Stimulated activated CD4-positive, alpha-beta T cell treated with anti-CD3 and anti-CD28 coated beads, Interleukin-1b, Interleukin-23, amount 100 ng/mL, for 1 hour (primary cell): ENCODE results near the gene DECR2.
"Not testable (repeated sequence)": the region's sequence is repeated elsewhere in the genome, so short reads cannot be mapped to it uniquely, and the experiment has no call there.

Source experiments
- DNase-seq, 2 donors: peaks; one replicate each; pipeline ENCODE4 v3.0.0-alpha.2; 2020; ENCODE audit warnings: low read depth in 2 of 2

Gene DECR2

GRCh38 chr16:400061-400591 lies 1.6 kb upstream of the DECR2 start:
- DNase-seq, result no peak

DNA sequence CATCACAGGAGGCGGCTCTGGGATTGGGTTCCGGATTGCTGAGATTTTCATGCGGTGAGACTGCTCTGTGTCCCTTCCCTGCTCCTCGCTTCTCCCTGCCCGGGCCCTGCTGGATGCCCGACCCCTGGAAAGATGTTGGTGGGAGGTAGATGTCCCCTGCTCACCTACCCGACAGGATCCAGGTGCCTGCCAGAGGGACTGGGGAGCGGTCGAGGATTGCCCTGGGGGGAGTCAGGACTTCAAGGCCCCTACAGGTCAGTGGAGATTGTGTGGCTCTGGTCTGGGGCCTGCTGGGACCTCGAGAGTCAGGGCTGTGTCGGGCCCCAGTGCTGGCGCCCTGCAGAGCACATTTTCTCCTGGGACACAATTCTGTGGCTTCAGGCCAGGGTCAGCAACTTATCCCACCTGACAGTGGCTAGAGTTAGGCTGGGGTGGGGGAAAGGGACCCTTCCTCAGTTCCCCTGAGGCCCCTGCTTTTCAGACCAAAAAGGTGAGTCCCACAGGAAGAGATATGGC lies 3.3 kb downstream of the DECR2 start:
- no peak for DNase-seq

GRCh38 chr16:405548-406506 lies 4.1 kb downstream of the DECR2 start:
- DNase-seq, result no peak

DNA sequence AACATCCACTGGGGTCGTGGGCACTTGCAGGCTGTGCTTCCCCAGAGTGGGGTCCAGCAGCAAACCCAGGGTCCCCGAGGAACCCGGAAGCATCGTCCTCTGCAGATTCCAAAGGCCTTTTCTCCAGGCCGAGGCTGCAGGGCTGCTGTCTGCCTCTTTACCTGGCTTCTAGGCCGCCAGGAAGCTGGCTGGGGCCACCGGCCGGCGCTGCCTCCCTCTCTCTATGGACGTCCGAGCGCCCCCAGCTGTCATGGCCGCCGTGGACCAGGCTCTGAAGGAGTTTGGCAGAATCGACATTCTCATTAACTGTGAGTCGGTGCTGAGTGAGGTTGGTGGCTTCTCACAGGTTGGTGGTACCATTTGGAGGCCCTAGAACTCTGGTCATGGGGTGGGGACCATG lies 5.6 kb downstream of the DECR2 start:
- no peak for DNase-seq

- DNase-seq, result no peak
These were observed 9.0 kb downstream of the DECR2 start for GRCh38 chr16:410516-411178.

DNA sequence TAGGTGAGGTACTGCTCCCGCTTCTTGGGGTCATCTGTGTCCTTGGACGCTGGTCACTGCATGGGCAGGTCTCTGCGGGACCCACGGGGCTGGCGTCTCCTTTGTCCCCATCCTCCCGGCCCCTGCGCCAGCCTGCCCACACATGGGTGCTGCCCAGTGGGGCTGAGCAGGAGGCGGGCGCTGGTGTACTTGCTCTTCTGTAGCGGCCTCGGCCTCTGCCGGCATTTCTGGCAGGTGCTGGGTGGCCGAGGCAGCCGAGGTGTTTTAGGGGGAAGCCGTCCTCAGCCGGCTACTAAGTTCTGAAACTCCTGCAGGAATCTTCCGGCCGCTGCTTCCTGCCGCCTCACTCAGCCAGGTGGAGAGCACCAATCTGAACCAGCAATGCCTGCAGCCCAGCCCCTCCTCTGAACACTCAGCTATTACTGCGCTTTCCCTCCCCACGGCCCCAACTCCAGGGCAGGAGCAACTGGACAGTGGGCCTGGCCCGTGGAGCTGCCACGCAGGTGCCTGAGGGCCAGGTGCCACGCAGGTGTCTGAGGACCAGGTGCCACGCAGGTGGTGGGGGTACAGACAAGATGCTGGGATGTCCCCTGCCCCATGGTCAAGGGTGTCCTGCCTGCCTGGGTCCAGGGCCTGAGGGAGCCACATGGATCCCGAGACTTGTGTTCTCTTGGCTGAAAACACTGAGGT lies 10.0 kb downstream of the DECR2 start:
- DNase-seq, result no peak

GRCh38 chr16:414395-415169 lies 12.9 kb downstream of the DECR2 start:
- no peak for DNase-seq

DNA sequence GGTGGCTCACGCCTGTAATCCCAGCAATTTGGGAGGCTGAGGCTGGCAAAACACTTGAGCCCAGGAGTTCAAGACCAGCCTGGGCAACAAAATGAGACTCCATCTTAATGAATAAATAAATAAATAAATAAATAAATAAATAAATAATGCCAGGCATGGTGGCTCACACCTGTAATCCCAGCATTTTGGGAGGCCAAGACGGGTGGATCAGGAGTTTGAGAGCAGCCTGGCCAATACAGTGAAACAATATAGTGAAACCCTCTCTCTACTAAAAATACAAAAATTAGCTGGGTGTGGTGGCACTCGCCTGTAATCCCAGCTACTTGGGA lies 13.4 kb downstream of the DECR2 start:
- not testable (repeated sequence) for DNase-seq

GRCh38 chr16:422179-422578 lies 20.5 kb downstream of the DECR2 start:
- not testable (repeated sequence) for DNase-seq

GRCh38 chr16:424033-424622 lies 22.4 kb downstream of the DECR2 start:
- DNase-seq, result no peak

DNA sequence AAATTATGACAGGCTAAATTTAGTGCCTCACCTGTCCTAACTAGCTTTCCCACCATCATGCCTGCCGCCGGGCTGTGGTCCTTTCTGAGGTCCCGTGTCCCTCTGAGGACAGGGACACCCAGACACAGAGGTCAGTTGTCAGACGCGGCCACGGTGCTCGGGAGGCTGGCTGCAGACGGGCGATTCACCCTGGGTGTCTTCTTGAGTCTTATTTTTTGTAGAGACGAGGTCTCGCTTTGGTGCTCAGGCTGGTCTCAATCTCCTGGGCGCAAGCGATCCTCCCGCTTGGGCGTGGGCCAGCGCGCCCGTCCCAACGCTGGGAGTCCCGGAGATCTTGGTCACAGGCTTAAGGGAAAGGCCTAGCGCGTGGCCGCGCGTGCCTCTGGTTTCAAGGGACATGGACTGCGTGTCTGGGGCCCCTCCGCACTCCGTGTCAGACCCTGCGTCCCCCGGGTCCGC lies 23.0 kb downstream of the DECR2 start:
- no peak for DNase-seq

DNA sequence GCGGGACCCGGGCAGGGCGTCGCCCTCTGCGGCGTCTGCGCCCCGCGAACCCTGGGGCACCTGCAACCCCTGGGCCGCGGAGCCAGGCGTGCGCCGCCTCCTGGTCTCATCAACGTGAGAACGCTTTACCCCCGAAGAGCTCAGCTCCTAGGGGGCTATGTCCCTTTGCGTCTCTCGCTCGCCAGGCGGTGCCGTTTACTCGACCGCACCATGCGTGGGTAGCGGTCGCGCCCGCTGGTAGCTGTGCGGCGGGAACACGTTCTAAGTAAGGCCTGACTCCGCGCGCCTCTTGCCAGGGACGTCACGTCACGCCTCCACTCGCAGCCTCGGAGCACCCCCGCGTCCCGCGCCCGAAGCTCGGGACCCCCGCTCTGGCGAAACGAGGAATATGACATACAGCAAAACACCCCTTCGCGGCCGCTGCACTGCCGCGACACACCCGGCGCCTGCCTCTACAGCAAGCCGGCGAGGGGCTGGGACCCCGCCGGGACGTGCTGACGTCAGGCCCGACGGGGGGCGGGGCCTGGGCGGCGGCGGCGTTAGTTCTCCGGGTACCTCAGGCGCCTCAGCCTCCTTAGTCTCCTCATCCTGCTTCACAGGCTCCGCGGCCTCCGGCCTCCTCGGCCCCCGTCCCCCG lies 23.5 kb downstream of the DECR2 start, which contains the start of gene RAB11FIP3:
Gene RAB11FIP3, plus strand, starts transcription at position 568 of the 637 bp plus-strand sequence. CDS start 358 bp downstream, outside the sequence.
- peak; percentile 53 to 81 for DNase-seq

- no peak for DNase-seq
These were observed 24.0 kb downstream of the DECR2 start for GRCh38 chr16:425740-426114.

- no peak for DNase-seq
These were observed 24.6 kb downstream of the DECR2 start for GRCh38 chr16:426115-426905.

DNA sequence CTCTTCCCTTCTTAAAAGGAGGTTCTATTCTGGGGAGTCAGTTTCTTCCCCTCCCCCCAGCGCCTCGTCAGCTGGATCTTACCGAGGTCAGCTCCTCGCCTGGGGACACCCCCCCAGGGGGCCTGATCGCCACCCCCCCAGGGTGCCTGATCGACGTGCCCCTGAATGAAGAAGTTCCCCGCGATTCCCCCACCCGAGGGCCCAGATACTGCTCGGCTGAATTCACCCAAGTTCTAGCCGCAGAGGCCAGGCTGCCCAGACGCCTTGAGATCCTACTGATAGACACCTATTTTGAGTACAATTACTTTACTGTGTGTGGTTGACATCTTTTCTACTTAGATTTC lies 25.2 kb downstream of the DECR2 start:
- no peak for DNase-seq

DNA sequence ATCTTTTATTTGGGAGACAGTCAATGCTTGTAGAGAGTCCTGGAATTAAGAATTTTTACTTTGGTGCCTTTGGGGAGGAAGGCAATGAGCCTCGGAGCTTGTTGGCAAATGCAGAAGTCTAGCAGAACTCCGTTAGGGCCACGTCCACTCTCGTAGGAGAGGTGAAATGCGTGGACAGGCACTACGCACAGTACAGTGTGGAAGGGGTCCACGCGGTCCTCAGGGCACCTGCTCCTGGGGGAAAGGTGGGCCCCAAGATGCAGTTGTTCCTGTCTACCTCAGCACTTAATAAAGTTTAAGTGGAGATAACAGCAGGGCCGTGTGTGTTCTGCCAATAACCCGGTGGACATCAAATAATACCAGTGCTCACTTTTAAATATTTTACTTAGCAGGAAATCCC lies 25.6 kb downstream of the DECR2 start:
- DNase-seq, result no peak

- no peak for DNase-seq
These were observed 29.2 kb downstream of the DECR2 start for GRCh38 chr16:430904-431303.

DNA sequence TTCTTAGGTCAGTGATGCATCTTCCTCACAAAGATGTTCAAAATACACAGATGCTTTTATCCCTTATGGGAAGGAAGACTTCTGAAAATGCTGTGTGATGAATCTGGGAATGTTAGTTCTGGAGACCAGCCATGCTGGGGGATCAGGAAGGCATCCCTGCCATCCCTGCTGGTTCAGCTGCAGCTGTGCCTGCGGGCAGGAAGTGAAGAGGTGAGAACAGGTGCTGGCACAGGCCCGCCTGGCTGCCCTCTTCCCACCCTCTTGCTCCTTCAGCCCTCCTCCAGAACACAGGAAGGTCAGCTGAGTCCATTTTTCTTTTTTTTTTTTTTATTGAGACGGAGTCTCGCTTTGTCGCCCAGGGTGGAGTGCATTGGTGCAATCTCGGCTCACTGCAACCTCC lies 38.9 kb downstream of the DECR2 start:
- no peak for DNase-seq

DNA sequence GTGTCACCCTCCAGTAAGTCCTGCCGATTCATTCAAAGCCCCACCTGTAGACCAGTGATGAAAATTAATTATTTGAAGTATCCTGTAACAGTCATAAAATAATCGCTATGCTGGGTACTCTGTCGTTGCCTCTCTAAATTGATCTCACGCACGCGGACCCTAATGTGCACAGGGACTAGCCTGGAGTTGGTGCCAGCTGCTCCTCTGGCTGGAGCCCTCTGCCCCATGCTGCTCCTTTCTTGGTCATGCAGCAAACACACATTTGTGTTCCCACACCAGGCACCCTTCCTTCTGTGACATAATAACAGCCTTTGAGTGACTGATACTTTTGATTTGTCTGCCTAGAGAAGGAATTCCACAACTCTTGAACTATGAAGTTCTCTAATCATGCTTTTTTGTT lies 39.8 kb downstream of the DECR2 start:
- DNase-seq, result no peak

GRCh38 chr16:442976-443375 lies 41.3 kb downstream of the DECR2 start:
- no peak for DNase-seq
